HL-60 (cell line): ENCODE data around the gene KRTAP5-4.
A peak's percentile ranks its signal among the peaks of the same experiment; 100 is the strongest.

Experiments
- DNase-seq, 2 experiments: peaks; one replicate each; pipeline ENCODE4 v3.0.0-alpha.2; 2010 to 2020; ENCODE audit warnings: low read depth in 1 of 2, low spot score in 1 of 2
- H3K27ac ChIP-seq: fragments of 250-450 bp; sonication (Bioruptor Pico); replicated peaks from 2 replicates; pipeline ENCODE4 v1.5.1; 2020; ENCODE audit warnings: mild to moderate bottlenecking, moderate library complexity
- H3K27me3 ChIP-seq: fragments of 250-450 bp; sonication (Bioruptor Pico); 2 replicates; pipeline ENCODE4 v1.5.1; 2021; ENCODE audit warnings: mild to moderate bottlenecking, moderate library complexity; ENCODE audit not compliant: insufficient read depth, poor library complexity, severe bottlenecking
- H3K4me3 ChIP-seq: replicated peaks from 2 replicates; pipeline ENCODE4 v1.5.1; 2011; ENCODE audit warnings: mild to moderate bottlenecking, control low read depth, low read length; ENCODE audit not compliant: insufficient read depth
- CTCF ChIP-seq: IDR thresholded peaks from one replicate; pipeline ENCODE4 v1.5.1; 2011; ENCODE audit warnings: low read length, control low read depth, inconsistent platforms; ENCODE audit not compliant: insufficient read depth
- GABPA ChIP-seq: IDR thresholded peaks from 2 replicates; pipeline ENCODE4 v1.6.1; 2012; ENCODE audit warnings: low read depth
- POLR2AphosphoS5 ChIP-seq: IDR thresholded peaks from 2 replicates; pipeline ENCODE4 v1.6.1; 2012; ENCODE audit warnings: low read depth
- REST ChIP-seq: IDR thresholded peaks from 2 replicates; pipeline ENCODE4 v1.6.1; 2012; ENCODE audit warnings: low read depth; ENCODE audit not compliant: insufficient replicate concordance
- SPI1 ChIP-seq: IDR thresholded peaks from 2 replicates; pipeline ENCODE4 v1.6.1; 2012; ENCODE audit warnings: low read depth, mild to moderate bottlenecking, borderline replicate concordance

KRTAP5-4 gene

GRCh38 chr11:1573077-1573902 lies 48.6 kb downstream of the KRTAP5-4 start:
- Histone ChIP-seq H3K27me3 (peaks cover 48% of the 10 kb centered on the region), H3K27ac (no peak overlapping the region), H3K4me3 (no peak overlapping the region)
- no peak for DNase-seq
- no peak for TF ChIP-seq CTCF
- no peak for TF ChIP-seq GABPA
- TF ChIP-seq REST = no peak
- no peak for TF ChIP-seq SPI1
- no peak for TF ChIP-seq POLR2AphosphoS5

GRCh38 chr11:1572197-1573076 lies 49.5 kb downstream of the KRTAP5-4 start, which contains the start of gene DUSP8:
Gene DUSP8, minus strand, starts transcription at chr11:1572271. Its CDS starts 6,445 bp downstream, at chr11:1565826.
- DNase-seq = peak; percentile 40 to 56
- Histone ChIP-seq H3K27ac (no peak within 1 kb of the TSS), H3K27me3 (peaks cover 48% of the 10 kb centered on the region), H3K4me3 (peak within 1 kb of the TSS; percentile 30)
- TF ChIP-seq CTCF = no peak

- Histone ChIP-seq H3K27me3 (peaks cover 50% of the 10 kb centered on the region), H3K27ac (no peak overlapping the region), H3K4me3 (0 out of 2 replicates have a peak overlapping the region, but pooled peaks have one; percentile 30)
- DNase-seq = peak in 1 of 2 experiments; percentile 22
- TF ChIP-seq SPI1 (no peak), CTCF (no peak), POLR2AphosphoS5 (no peak), REST (no peak), GABPA (no peak)
Measured at GRCh38 chr11:1571760-1572196, 50.2 kb downstream of the KRTAP5-4 start.
